ENCODE data around the gene RASL11B. TPM values are rescaled to one million over a fixed set of nuclear protein-coding genes. Genes with fewer than 3 reads are reported as not detected.

Gene RASL11B
- total RNA-seq, 6 experiments from 2014 or later: 0.26 to 1.3 (median 0.37) TPM

DNA sequence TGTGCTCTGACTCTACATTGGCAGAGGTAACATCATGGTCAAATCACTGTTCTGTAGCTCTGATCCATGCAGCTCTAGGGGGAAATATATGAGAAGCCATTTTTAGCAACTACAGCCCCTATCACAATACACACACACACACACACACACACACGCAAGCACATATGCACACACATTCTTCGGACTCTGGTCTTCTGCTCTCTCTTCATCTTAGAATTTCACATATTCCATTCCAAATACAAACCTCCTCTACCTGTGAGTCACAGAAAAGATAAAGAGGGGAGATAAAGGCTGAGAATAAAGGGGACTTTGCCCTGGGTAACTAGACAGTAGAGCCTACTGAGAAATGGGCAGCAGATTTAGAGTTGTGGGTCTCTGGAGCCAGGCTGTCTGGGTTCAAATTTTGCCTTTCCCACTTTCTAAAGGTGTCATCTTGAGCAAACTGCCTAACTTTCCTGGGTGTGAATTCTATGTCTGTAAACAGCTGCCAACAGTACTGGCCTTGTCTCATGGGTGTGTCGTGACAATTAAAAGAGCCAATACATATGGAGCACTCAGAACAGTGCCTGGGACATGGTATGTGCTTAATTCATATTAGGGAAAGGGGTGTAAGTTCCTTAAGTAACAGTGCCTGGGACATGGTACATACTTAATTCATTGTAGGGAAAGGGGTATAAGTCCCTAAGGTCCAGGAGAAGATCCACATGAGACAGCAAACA lies 11.6 kb upstream of the RASL11B start:
- Histone ChIP-seq H3K4me1 (no peaks in the 10 kb centered on the region), H3K27ac (no peak overlapping the region), H3K4me3 (no peak overlapping the region), H3K9me3 (no peaks in the 10 kb centered on the region), H3K36me3 (no peaks in the 10 kb centered on the region), H3K27me3 (no peaks in the 10 kb centered on the region)
- intact Hi-C loops (cut with DNase I): no loop called here
- DNase-seq (no peak), ATAC-seq (no peak)
- TF ChIP-seq, protein P1, sequence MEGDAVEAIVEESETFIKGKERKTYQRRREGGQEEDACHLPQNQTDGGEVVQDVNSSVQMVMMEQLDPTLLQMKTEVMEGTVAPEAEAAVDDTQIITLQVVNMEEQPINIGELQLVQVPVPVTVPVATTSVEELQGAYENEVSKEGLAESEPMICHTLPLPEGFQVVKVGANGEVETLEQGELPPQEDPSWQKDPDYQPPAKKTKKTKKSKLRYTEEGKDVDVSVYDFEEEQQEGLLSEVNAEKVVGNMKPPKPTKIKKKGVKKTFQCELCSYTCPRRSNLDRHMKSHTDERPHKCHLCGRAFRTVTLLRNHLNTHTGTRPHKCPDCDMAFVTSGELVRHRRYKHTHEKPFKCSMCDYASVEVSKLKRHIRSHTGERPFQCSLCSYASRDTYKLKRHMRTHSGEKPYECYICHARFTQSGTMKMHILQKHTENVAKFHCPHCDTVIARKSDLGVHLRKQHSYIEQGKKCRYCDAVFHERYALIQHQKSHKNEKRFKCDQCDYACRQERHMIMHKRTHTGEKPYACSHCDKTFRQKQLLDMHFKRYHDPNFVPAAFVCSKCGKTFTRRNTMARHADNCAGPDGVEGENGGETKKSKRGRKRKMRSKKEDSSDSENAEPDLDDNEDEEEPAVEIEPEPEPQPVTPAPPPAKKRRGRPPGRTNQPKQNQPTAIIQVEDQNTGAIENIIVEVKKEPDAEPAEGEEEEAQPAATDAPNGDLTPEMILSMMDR (IDR thresholded peaks at IDR 0.05): no peak
- TF ChIP-seq POLR2A (IDR thresholded peaks at IDR 0.05): no peak
- WGBS (ENCODE audit: insufficient coverage, low coverage, low lambda C conversion rate, missing lambda C conversion rate): 87% methylated on average over 3 of the region's 3 CpGs

DNA sequence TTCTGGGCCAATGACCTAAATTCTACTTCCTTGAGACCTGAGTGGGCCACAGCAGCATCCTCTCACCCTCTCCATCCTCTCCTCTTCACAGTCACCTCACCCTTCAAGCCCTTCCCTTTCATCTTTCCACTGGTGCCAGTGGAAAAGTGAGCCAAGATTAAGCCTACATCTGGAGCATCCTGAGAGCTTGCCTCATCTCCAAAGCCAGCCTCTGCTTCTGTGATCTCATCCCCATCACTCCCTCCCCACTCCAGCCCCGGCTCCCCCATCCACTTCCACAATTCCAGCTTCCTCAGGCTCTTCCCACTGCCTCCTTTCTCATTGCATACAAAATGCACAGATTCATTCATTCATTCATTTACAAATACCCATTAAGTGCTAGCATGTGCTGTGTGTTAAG lies 10.1 kb upstream of the RASL11B start:
- H3K27ac ChIP-seq: no peak overlapping the region
- H3K4me1 ChIP-seq: no peaks in the 10 kb centered on the region
- 41% methylated on average over 1 of the region's 1 CpG for WGBS (ENCODE audit: insufficient coverage, low coverage, low lambda C conversion rate, missing lambda C conversion rate)
- TF ChIP-seq POLR2A (IDR thresholded peaks at IDR 0.05): no peak
- TF ChIP-seq, protein P1 (IDR thresholded peaks at IDR 0.05): no peak
- H3K9me3 ChIP-seq: no peaks in the 10 kb centered on the region
- intact Hi-C loops (cut with DNase I): no loop called here
- ATAC-seq: no peak
- H3K36me3 ChIP-seq: no peaks in the 10 kb centered on the region
- H3K27me3 ChIP-seq: no peaks in the 10 kb centered on the region
- no peak for DNase-seq
- no peak overlapping the region for H3K4me3 ChIP-seq

DNA sequence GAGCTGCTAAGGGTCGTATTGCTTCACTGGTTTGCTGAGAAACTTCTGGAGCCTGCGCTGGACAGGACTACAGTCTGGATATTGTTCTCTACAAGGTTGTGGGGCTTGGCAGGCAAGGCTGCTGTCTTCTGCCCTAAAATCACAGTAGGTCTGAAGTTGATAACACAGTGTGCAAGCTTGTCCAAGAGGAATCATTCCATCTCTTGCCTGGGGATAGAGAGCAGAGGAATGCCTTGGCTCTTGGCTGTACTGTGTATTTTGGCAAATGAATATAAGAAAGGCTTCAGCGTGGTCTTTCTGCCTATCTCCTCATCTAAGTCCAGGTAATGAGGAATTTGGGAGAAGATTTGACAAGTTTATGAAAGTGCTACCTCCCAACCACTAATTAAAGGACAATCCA lies 9.4 kb upstream of the RASL11B start:
- WGBS (ENCODE audit: insufficient coverage, low coverage, low lambda C conversion rate, missing lambda C conversion rate): 74% methylated on average over 3 of the region's 3 CpGs
- ATAC-seq (no peak), DNase-seq (no peak)
- Histone ChIP-seq H3K36me3 (no peaks in the 10 kb centered on the region), H3K4me3 (no peak overlapping the region), H3K4me1 (no peaks in the 10 kb centered on the region), H3K27me3 (no peaks in the 10 kb centered on the region), H3K27ac (no peak overlapping the region), H3K9me3 (no peaks in the 10 kb centered on the region)
- intact Hi-C loops (cut with DNase I): no loop called here
- TF ChIP-seq POLR2A (IDR thresholded peaks at IDR 0.05): no peak
- TF ChIP-seq, protein P1 (IDR thresholded peaks at IDR 0.05): no peak

DNA sequence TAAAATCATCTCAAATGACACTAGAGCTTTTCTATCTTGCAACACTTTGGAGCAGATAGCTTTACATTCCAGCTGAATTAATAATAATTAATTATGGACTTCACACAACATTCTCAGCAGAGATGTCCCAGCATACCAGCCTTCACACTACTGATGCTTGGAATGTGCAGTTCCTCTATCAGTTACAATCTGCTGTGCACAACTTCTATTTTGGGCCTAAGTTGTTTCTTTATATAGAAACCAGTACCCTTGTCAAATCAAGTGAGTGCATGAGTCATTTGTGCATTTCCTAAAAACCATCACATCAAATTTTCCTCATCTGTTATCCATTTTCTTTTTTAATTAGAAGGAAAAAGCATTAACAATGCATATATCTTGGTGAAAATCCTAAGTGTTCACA lies 8.8 kb upstream of the RASL11B start:
- H3K27ac ChIP-seq: no peak overlapping the region

More for the DNA sequence above, 8.8 kb upstream of the RASL11B start:
- Histone ChIP-seq H3K27me3 (no peaks in the 10 kb centered on the region), H3K36me3 (no peaks in the 10 kb centered on the region), H3K9me3 (no peaks in the 10 kb centered on the region), H3K4me3 (no peak overlapping the region), H3K4me1 (no peaks in the 10 kb centered on the region)
- ATAC-seq (no peak), DNase-seq (no peak)
- TF ChIP-seq, protein P1 (IDR thresholded peaks at IDR 0.05): no peak
- no peak for TF ChIP-seq POLR2A (IDR thresholded peaks at IDR 0.05)
- intact Hi-C loops (cut with DNase I): no loop called here
